ENCODE measurements around the gene RBM39.
A peak's percentile ranks its signal among the peaks of the same experiment; 100 is the strongest.

The RBM39 gene

DNA sequence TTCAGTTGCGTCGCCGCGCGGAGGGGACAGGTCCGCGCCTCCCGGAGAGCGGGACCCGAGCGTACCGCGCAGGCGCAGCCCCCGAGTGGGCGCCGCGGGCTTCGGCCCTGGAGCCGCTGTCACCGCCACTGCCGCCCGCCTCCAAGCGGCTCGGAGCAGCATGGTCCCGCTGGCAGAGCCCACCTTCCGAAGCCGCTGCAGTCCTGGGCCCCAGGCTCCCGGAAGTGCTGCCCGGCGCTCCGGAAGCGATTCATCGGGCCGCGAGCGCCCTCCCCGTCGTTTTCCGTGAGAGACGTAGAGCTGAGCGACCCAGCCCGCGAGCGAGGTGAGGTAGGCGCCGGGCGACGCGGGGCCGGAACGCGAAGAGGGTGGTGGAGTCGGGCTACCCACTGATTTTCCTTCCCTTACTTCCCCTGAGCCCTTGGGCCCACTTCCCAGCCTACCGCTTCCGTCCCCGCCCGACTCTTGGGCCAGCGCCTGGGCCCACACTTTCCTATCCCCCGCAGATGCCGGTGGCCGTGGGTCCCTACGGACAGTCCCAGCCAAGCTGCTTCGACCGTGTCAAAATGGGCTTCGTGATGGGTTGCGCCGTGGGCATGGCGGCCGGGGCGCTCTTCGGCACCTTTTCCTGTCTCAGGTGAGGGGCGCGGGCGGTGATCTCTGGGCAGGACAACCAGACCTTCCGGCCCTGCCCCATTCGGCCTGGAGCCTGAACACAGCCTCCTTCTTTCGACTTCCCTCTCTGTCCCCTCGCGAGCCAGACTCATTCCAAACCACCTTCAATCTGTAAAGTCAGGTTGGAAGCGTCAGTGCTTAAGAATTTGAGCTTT, 42.7 kb downstream of the RBM39 start, which contains the start of the genes NFS1 and ROMO1:
TSS of gene NFS1 (minus strand) at position 226 of the 830 bp plus-strand sequence. CDS start at position 162, 64 bp downstream.
TSS of gene ROMO1 (plus strand) at position 279 of the 830 bp plus-strand sequence. CDS start at position 507, 228 bp downstream.
- CTCF ChIA-PET: interaction anchor here (1.5 kb wide), 1 partner anchor 12 kb away, joined by 3 read pairs; no protein-coding TSS in a partner anchor
- DNase-seq (ENCODE audit: extremely low spot score): peak; percentile 91
- POLR2A ChIA-PET: interaction anchor here (0.8 to 2.0 kb wide), 8 partner anchors 9 to 126 kb away, joined by 3 to 11 read pairs (median 4); partner anchors contain the start of gene RBM39
- peak; percentile 40; the same call in 1 of the 2 replicates for TF ChIP-seq ELF4 (IDR thresholded peaks at IDR 0.05)
- peak; percentile 68 for TF ChIP-seq PKNOX1 (IDR thresholded peaks at IDR 0.05)
- 0 out of 2 replicates have a peak, but pooled peaks have one; percentile 37 for TF ChIP-seq L3MBTL2 (conservative IDR thresholded peaks at IDR 0.05)
- no peak for TF ChIP-seq LEF1 (IDR thresholded peaks at IDR 0.05; ENCODE audit: borderline replicate concordance)

GRCh38 chr20:35698298-35699126, 43.5 kb downstream of the RBM39 start:
- DNase-seq (ENCODE audit: extremely low spot score): no peak
- CTCF ChIA-PET: no interaction called here
- TF ChIP-seq SUZ12 (IDR thresholded peaks at IDR 0.05): no peak
- POLR2A ChIA-PET: interaction anchor here (0.8 to 2.0 kb wide), 5 partner anchors 10 to 125 kb away, joined by 3 to 8 read pairs (median 3); no protein-coding TSS in a partner anchor

DNA sequence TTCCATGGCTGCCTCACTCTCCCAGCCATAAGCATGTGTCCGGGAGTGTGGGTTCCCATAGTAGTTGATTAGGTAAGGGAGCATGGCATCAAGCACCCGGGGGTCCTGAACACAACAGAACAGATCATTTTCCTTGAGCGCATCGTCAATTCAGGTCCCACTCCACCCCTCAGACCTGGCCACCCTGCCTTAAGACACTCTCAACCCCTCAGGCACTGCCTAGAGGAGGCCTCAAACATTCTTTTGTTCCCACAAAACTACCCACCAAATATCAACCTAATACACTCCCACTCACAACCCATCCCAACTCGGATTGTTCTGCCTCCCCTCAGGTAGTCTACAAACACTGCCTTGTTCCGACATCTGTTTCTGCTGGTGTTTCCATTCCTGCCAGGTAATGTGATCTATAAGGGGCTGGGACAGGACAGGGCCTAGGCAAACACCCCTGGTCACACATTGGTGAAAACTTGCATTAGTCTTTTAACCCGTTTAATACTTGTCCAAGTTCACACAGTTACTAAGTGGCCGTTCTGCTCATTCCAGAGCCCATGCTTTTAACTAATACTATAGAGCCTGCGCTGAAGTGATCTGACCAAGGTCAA, 44.3 kb downstream of the RBM39 start:
- no peak for TF ChIP-seq ZNF384 (IDR thresholded peaks at IDR 0.05)
- no peak for TF ChIP-seq ELF4 (IDR thresholded peaks at IDR 0.05)
- TF ChIP-seq LEF1 (IDR thresholded peaks at IDR 0.05; ENCODE audit: borderline replicate concordance): no peak
- no peak for TF ChIP-seq FOXK2 (IDR thresholded peaks at IDR 0.05)
- no peak for TF ChIP-seq SP1 (IDR thresholded peaks at IDR 0.05)
- no peak for TF ChIP-seq NFRKB (IDR thresholded peaks at IDR 0.05)
- no peak for TF ChIP-seq FOXA1 (IDR thresholded peaks at IDR 0.05)
- no peak for TF ChIP-seq L3MBTL2 (conservative IDR thresholded peaks at IDR 0.05)
- no peak for TF ChIP-seq TARDBP (IDR thresholded peaks at IDR 0.05)
- no peak for TF ChIP-seq HDGF (IDR thresholded peaks at IDR 0.05; ENCODE audit: borderline replicate concordance)
- no peak for TF ChIP-seq FOXM1 (IDR thresholded peaks at IDR 0.05; ENCODE audit: borderline replicate concordance)
- TF ChIP-seq ARNT (IDR thresholded peaks at IDR 0.05): no peak
- CTCF ChIA-PET: no interaction called here
- DNase-seq (ENCODE audit: extremely low spot score): no peak
- POLR2A ChIA-PET: no interaction called here

- CTCF ChIA-PET: no interaction called here
- no peak for TF ChIP-seq PKNOX1 (IDR thresholded peaks at IDR 0.05)
- TF ChIP-seq CTBP1 (IDR thresholded peaks at IDR 0.05; ENCODE audit: borderline replicate concordance): no peak
- no peak for TF ChIP-seq LEF1 (IDR thresholded peaks at IDR 0.05; ENCODE audit: borderline replicate concordance)
- TF ChIP-seq NFRKB (IDR thresholded peaks at IDR 0.05): no peak
- no peak for TF ChIP-seq FOXK2 (IDR thresholded peaks at IDR 0.05)
- no peak for TF ChIP-seq ARNT (IDR thresholded peaks at IDR 0.05)
- no peak for TF ChIP-seq BHLHE40 (IDR thresholded peaks at IDR 0.05; ENCODE audit: borderline replicate concordance)
- no peak for TF ChIP-seq ZNF384 (IDR thresholded peaks at IDR 0.05)
- POLR2A ChIA-PET: no interaction called here
- no peak for DNase-seq (ENCODE audit: extremely low spot score)
Measured at GRCh38 chr20:35695978-35696377, 46.1 kb downstream of the RBM39 start.

DNA sequence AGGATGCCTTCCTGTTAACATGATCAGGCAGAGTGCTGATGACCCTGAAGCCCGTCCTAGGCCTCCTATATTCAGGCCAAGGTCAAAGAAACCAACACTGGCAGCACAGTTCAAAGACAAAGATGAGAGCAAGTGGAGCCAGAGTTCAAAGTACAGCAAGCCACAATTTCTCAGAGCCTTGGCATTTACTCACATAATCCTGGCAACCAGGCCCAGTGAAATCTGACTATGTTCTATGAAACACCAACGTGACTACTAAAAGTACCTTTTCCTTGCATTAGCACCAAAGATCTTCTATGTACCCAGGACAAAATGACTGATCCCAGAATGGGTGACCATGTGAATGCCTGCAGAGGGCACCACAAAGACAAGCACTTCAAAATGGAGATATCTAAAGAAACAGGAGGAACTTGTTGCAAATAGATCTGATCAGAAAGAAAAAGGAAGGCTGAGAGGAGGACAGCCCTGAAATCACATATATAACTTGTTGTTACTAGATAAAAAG, 46.8 kb downstream of the RBM39 start:
- no peak for DNase-seq (ENCODE audit: extremely low spot score)
- POLR2A ChIA-PET: no interaction called here
- CTCF ChIA-PET: no interaction called here
- no peak for TF ChIP-seq FOXA1 (IDR thresholded peaks at IDR 0.05)
- no peak for TF ChIP-seq L3MBTL2 (conservative IDR thresholded peaks at IDR 0.05)
- no peak for TF ChIP-seq CTBP1 (IDR thresholded peaks at IDR 0.05; ENCODE audit: borderline replicate concordance)
- TF ChIP-seq FOXK2 (IDR thresholded peaks at IDR 0.05): no peak
- no peak for TF ChIP-seq SUZ12 (IDR thresholded peaks at IDR 0.05)
- no peak for TF ChIP-seq HDGF (IDR thresholded peaks at IDR 0.05; ENCODE audit: borderline replicate concordance)
- TF ChIP-seq FOXM1 (IDR thresholded peaks at IDR 0.05; ENCODE audit: borderline replicate concordance): no peak
- no peak for TF ChIP-seq BHLHE40 (IDR thresholded peaks at IDR 0.05; ENCODE audit: borderline replicate concordance)
- TF ChIP-seq PKNOX1 (IDR thresholded peaks at IDR 0.05): no peak
- TF ChIP-seq ARNT (IDR thresholded peaks at IDR 0.05): no peak
- no peak for TF ChIP-seq SP1 (IDR thresholded peaks at IDR 0.05)
- no peak for TF ChIP-seq TARDBP (IDR thresholded peaks at IDR 0.05)
- TF ChIP-seq NFRKB (IDR thresholded peaks at IDR 0.05): no peak
- TF ChIP-seq ZNF384 (IDR thresholded peaks at IDR 0.05): no peak
- no peak for TF ChIP-seq LEF1 (IDR thresholded peaks at IDR 0.05; ENCODE audit: borderline replicate concordance)
- no peak for TF ChIP-seq ELF4 (IDR thresholded peaks at IDR 0.05)
